A673 (cell line): Measurements from ENCODE around the gene VGLL1. TPM values are rescaled to one million over a fixed set of nuclear protein-coding genes. Genes with fewer than 3 reads are reported as not detected.

Experiments
- BruUV-seq: library from RNA; stranded (reverse); fragments of 400-500 nt; replicated peaks from 2 replicates; lab custom pipeline; 2021; lab: Mats Ljungman, UMichigan
- CTCF ChIA-PET: fragments of 300-600 bp; sonication (Branson Sonifier 250); formaldehyde crosslinking; loops from one replicate; lab custom pipeline; 2022; ENCODE audit warnings: antibody characterized with exemption; lab: Charles Lee
- POLR2A ChIA-PET: fragments of 300-600 bp; sonication (Branson Sonifier 250); formaldehyde crosslinking; loops from one replicate; lab custom pipeline; 2022; ENCODE audit warnings: antibody characterized with exemption; ENCODE audit not compliant: low non-redundant PET; lab: Charles Lee
- DNase-seq: peaks from one replicate; pipeline ENCODE4 v3.0.0-alpha.2; 2015; ENCODE audit warnings: low spot score
- H3K27ac ChIP-seq: fragments of 200-600 bp; sonication (generic); 2 replicates; pipeline ENCODE4 v1.5.1; 2016; ENCODE audit warnings: mixed run types, low read depth, mild to moderate bottlenecking, mixed read lengths, antibody characterized with exemption, low read length; ENCODE audit not compliant: poor library complexity, severe bottlenecking
- H3K27me3 ChIP-seq: fragments of 200-600 bp; sonication (generic); replicated peaks from 2 replicates; pipeline ENCODE4 v1.6.1; 2017; ENCODE audit warnings: mixed run types, low read depth, mild to moderate bottlenecking, mixed read lengths, antibody characterized with exemption, low read length; ENCODE audit not compliant: insufficient read depth, poor library complexity
- H3K36me3 ChIP-seq: fragments of 200-600 bp; sonication (generic); 2 replicates; pipeline ENCODE4 v1.6.1; 2016; ENCODE audit warnings: mixed run types, mild to moderate bottlenecking, mixed read lengths, antibody characterized with exemption, low read length; ENCODE audit not compliant: insufficient read depth, poor library complexity, severe bottlenecking
- H3K4me1 ChIP-seq: fragments of 200-600 bp; sonication (generic); 2 replicates; pipeline ENCODE4 v1.6.1; 2017; ENCODE audit warnings: mixed run types, mild to moderate bottlenecking, mixed read lengths, antibody characterized with exemption, low read length; ENCODE audit not compliant: insufficient read depth, poor library complexity, severe bottlenecking
- H3K4me3 ChIP-seq: fragments of 200-600 bp; sonication (generic); 2 replicates; pipeline ENCODE4 v1.5.1; 2016; ENCODE audit warnings: low read depth, mixed run types, mild to moderate bottlenecking, mixed read lengths, low read length; ENCODE audit not compliant: poor library complexity, severe bottlenecking
- H3K9me3 ChIP-seq: fragments of 200-600 bp; sonication (generic); 2 replicates; pipeline ENCODE4 v1.6.1; 2016; ENCODE audit warnings: mixed run types, low read depth, mild to moderate bottlenecking, mixed read lengths, antibody characterized with exemption, low read length; ENCODE audit not compliant: poor library complexity, severe bottlenecking
- CTCF ChIP-seq: fragments of 300-800, 200-600 bp; sonication (generic); conservative IDR thresholded peaks from 2 replicates; pipeline ENCODE4 v1.5.1; 2017; ENCODE audit warnings: low read depth, mild to moderate bottlenecking, antibody characterized with exemption, low read length, moderate library complexity, mixed read lengths
- EZH2 ChIP-seq: fragments of 200-600 bp; sonication (generic); IDR thresholded peaks from 2 replicates; pipeline ENCODE4 v1.6.1; 2017; ENCODE audit warnings: borderline replicate concordance, low read depth, mild to moderate bottlenecking, mixed read lengths, antibody characterized with exemption, low read length; ENCODE audit not compliant: poor library complexity, severe bottlenecking
- intact Hi-C: fragments of 100-400 bp; cut with micrococcal nuclease; formaldehyde crosslinking; loops from one replicate; pipeline ENCODE4 v1.10.0; 2022; ENCODE audit not compliant: unreplicated experiment
- total RNA-seq: library from RNA; stranded (reverse); gene quantifications from 2 replicates; pipeline ENCODE4 v1.2.3, GENCODE V29; 2021

Gene VGLL1
- total RNA-seq, 1 experiment from 2014 or later = not detected

DNA sequence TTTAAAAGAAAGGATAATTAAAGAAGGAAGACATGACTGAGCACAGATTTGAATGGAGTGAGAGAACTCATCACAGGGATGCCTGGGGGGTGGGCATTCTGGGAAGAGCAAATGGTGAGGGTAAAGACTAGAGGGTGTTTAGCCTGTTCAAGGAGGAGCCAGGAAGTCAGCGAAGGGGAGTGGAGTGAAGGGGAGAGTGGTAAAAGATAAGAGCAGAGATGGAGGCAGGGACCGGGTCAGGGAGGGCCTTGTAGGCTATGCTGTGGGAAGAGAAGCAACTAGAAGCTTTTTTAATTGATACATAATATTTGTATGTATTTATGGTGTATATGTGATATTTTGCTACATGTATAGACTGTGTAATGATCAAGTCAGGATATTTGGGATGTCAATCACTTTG is 2.2 kb upstream of the VGLL1 start:
- BruUV-seq = no TSS peak
- TF ChIP-seq CTCF = no peak
- no peak for TF ChIP-seq EZH2
- Histone ChIP-seq H3K27ac (no peak overlapping the region), H3K27me3 (peaks cover 8% of the 10 kb centered on the region), H3K36me3 (no peaks in the 10 kb centered on the region), H3K4me3 (no peak overlapping the region), H3K4me1 (no peaks in the 10 kb centered on the region), H3K9me3 (no peaks in the 10 kb centered on the region)
- POLR2A ChIA-PET = no interaction called here
- DNase-seq = peak; percentile 5
- CTCF ChIA-PET = no interaction called here
- intact Hi-C loops = no loop called here

DNA sequence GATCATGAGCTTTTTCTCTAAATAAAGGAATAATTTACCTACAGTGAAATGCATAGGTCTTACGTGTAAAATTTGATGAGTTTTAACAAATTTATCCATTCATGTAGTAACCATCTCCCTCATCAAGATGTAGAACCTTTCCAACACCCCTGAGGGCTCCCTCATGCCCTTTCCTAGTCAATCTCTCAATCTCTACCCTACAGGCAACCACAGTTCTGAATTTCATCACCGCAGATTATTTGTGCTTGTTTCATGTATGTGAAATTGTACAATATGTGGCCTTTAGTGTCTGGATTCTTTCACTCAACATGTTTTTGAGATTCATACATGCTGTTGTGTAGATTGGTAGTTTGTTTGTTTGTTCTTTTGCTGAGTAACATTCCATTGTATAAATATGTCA is 2.1 kb downstream of the VGLL1 start:
- no peak overlapping the region for H3K4me3 ChIP-seq
- no peak for DNase-seq
- no peak overlapping the region for H3K27ac ChIP-seq
- H3K4me1 ChIP-seq = no peaks in the 10 kb centered on the region
- H3K27me3 ChIP-seq = peaks cover 8% of the 10 kb centered on the region
- no peak for TF ChIP-seq CTCF
- no peak for TF ChIP-seq EZH2
- BruUV-seq = no TSS peak
- no peaks in the 10 kb centered on the region for H3K36me3 ChIP-seq
- intact Hi-C loops = no loop called here
- H3K9me3 ChIP-seq = no peaks in the 10 kb centered on the region
- CTCF ChIA-PET = no interaction called here
- POLR2A ChIA-PET = interaction anchor here (0.6 kb wide), 1 partner anchor 17 kb away, joined by 3 read pairs; no protein-coding TSS in a partner anchor

- no peak overlapping the region for H3K27ac ChIP-seq
- no TSS peak for BruUV-seq
- intact Hi-C loops = no loop called here
- H3K9me3 ChIP-seq = no peaks in the 10 kb centered on the region
- POLR2A ChIA-PET = no interaction called here
- DNase-seq = no peak
- TF ChIP-seq CTCF = no peak
- TF ChIP-seq EZH2 = no peak
- no peak overlapping the region for H3K4me3 ChIP-seq
- no peaks in the 10 kb centered on the region for H3K4me1 ChIP-seq
- peaks cover 4% of the 10 kb centered on the region for H3K27me3 ChIP-seq
- no peaks in the 10 kb centered on the region for H3K36me3 ChIP-seq
- CTCF ChIA-PET = no interaction called here
Observed at GRCh38 chrX:136538811-136539210, 6.8 kb downstream of the VGLL1 start.
